K562 (cell line): ENCODE measurements around the gene SLC29A2. TPM values are rescaled to one million over a fixed set of nuclear protein-coding genes. Genes with fewer than 3 reads are reported as not detected.

Experiments used
- ARID3A ChIP-seq: IDR thresholded peaks from 2 replicates; pipeline ENCODE4 v1.6.1; 2012; ENCODE audit warnings: low read depth, low read length, improper control_type of control experiment, borderline replicate concordance
- E2F4 ChIP-seq: sonication (generic); formaldehyde crosslinking; IDR thresholded peaks from 2 replicates; pipeline ENCODE4 v1.8.0; 2022; ENCODE audit warnings: mild to moderate bottlenecking, low read depth, missing genetic modification reagents
- ELK3 ChIP-seq: fragments of 450-650 bp; formaldehyde crosslinking; IDR thresholded peaks from 2 replicates; pipeline ENCODE4 v1.4.0; 2020; ENCODE audit warnings: mild to moderate bottlenecking
- FOXP4 ChIP-seq: sonication (generic); formaldehyde crosslinking; IDR thresholded peaks from 2 replicates; pipeline ENCODE4 v1.8.0; 2022; ENCODE audit warnings: mild to moderate bottlenecking, missing genetic modification reagents, borderline replicate concordance
- FUS ChIP-seq: fragments of 200-400 bp; formaldehyde crosslinking; optimal IDR thresholded peaks from 2 replicates; pipeline ENCODE3; 2017; ENCODE audit warnings: low read depth, low read length
- HLTF ChIP-seq: fragments of 450-650 bp; IDR thresholded peaks from 2 replicates; pipeline ENCODE4 v1.6.1; 2016
- HOMEZ ChIP-seq: fragments of 250-450 bp; sonication (Bioruptor Pico); IDR thresholded peaks from 2 replicates; pipeline ENCODE4 v1.4.0; 2020; ENCODE audit warnings: mild to moderate bottlenecking, moderate library complexity
- ILF3 ChIP-seq: fragments of 450-650 bp; IDR thresholded peaks from 2 replicates; pipeline ENCODE4 v1.6.1; 2018; ENCODE audit warnings: antibody characterized with exemption, mild to moderate bottlenecking, moderate library complexity, borderline replicate concordance
- MAFF ChIP-seq: IDR thresholded peaks from 2 replicates; pipeline ENCODE4 v1.6.1; 2012; ENCODE audit warnings: low read length, improper control_type of control experiment
- RBBP5 ChIP-seq: fragments of 200-600 bp; sonication (generic); IDR thresholded peaks from 2 replicates; pipeline ENCODE4 v1.6.1; 2012; ENCODE audit warnings: borderline replicate concordance, mild to moderate bottlenecking, low read length, control low read depth, inconsistent platforms; ENCODE audit not compliant: insufficient read depth, poor library complexity, severe bottlenecking
- USF1 ChIP-seq: sonication (generic); formaldehyde crosslinking; IDR thresholded peaks from 2 replicates; pipeline ENCODE4 v1.9.0; 2022; ENCODE audit warnings: mild to moderate bottlenecking, missing genetic modification reagents
- ZNF146 ChIP-seq: IDR thresholded peaks from one replicate; pipeline ENCODE4 v1.6.1; 2018; ENCODE audit warnings: missing compliant biosample characterization; ENCODE audit not compliant: unreplicated experiment
- ZNF324 ChIP-seq: fragments of 250-450 bp; sonication (Bioruptor Pico); IDR thresholded peaks from 2 replicates; pipeline ENCODE4 v1.4.0; 2020; ENCODE audit warnings: mild to moderate bottlenecking
- ZNF395 ChIP-seq: fragments of 200-800 bp; sonication (Bioruptor generic); IDR thresholded peaks from 2 replicates; pipeline ENCODE4 v1.6.1; 2017; ENCODE audit warnings: missing genetic modification characterization, missing compliant biosample characterization
- ZNF668 ChIP-seq: fragments of 250-450 bp; sonication (Bioruptor Pico); IDR thresholded peaks from 2 replicates; pipeline ENCODE4 v1.8.0; 2022; ENCODE audit warnings: mild to moderate bottlenecking, inconsistent platforms
- ZNF76 ChIP-seq: fragments of 250-450 bp; sonication (Bioruptor Pico); IDR thresholded peaks from 2 replicates; pipeline ENCODE4 v1.4.0; 2020; ENCODE audit warnings: mild to moderate bottlenecking, moderate library complexity, borderline replicate concordance
- polyA plus RNA-seq, 8 experiments: library from polyadenylated mRNA; depleted of rRNA in 4 of 8; stranded (reverse) in 5 of 8; unstranded in 3 of 8; fragments of >200 nt; fragmentation: Nextera tagmentation in 2 of 8; fragmentation: Illumina TruSeq in 1 of 8; extraction: Ambion mirVana in 2 of 8; extraction: Trizol in 1 of 8; gene quantifications; 2 replicates each; pipeline versions ENCODE4 v1.2.1 to v1.2.3, GENCODE V29; 2011 to 2014; ENCODE audit warnings: inconsistent platforms in 1 of 8, missing spikeins in 1 of 8
- total RNA-seq, 7 experiments: library from RNA; depleted of rRNA in 6 of 7; stranded (reverse); fragments of >200 nt in 6 of 7; fragmentation: Illumina TruSeq in 2 of 7; extraction: Trizol in 2 of 7; gene quantifications; 2 replicates each; pipeline versions ENCODE4 v1.2.1 to v1.2.3, GENCODE V29; 2011 to 2021; ENCODE audit warnings: low replicate concordance in 1 of 7

SLC29A2 gene
- total and polyA plus RNA-seq, 9 of the 15 experiments (the other 6 are each of a cell fraction or from before 2014, with no cell fraction given): 2.4 to 48.6 (median 14.2) TPM

- TF ChIP-seq ZNF668 (CRISPR knock-in tag): no peak
- no peak for TF ChIP-seq HLTF
- no peak for TF ChIP-seq FOXP4 (CRISPR knock-in tag)
- no peak for TF ChIP-seq ZNF146 (CRISPR knock-in tag)
- TF ChIP-seq E2F4 (CRISPR knock-in tag): no peak
- no peak for TF ChIP-seq USF1 (CRISPR knock-in tag)
- TF ChIP-seq ILF3: no peak
- no peak for TF ChIP-seq FUS
- no peak for TF ChIP-seq ZNF395 (CRISPR knock-in tag)
- no peak for TF ChIP-seq ZNF76 (CRISPR knock-in tag)
- no peak for TF ChIP-seq HOMEZ (CRISPR knock-in tag)
- TF ChIP-seq ZNF324 (CRISPR knock-in tag): no peak
- no peak for TF ChIP-seq ELK3
- TF ChIP-seq MAFF: no peak
- no peak for TF ChIP-seq ARID3A
- TF ChIP-seq RBBP5: no peak
These were observed 14.9 kb upstream of the SLC29A2 start (continued) for GRCh38 chr11:66386171-66387069.
